GM21825 (cell line): ENCODE measurements around the gene LEMD1.
"Not testable (repeated sequence)": the region's sequence is repeated elsewhere in the genome, so short reads cannot be mapped to it uniquely, and the experiment has no call there.

Experiments
- ATAC-seq: cut with Tn5 transposase; IDR thresholded peaks from one replicate; pipeline ENCODE4 v1.9.1; 2021; ENCODE audit warnings: mild to moderate bottlenecking, moderate library complexity; ENCODE audit not compliant: unreplicated experiment

LEMD1 gene

GRCh38 chr1:205430696-205431305 is 8.9 kb upstream of the LEMD1 start:
- no peak for ATAC-seq

GRCh38 chr1:205429762-205430695 is 8.2 kb upstream of the LEMD1 start:
- no peak for ATAC-seq

- ATAC-seq = no peak
Measured at GRCh38 chr1:205424901-205425600, 3.2 kb upstream of the LEMD1 start.

GRCh38 chr1:205423814-205424399 is 2.1 kb upstream of the LEMD1 start:
- no peak for ATAC-seq

GRCh38 chr1:205422993-205423642 is 1.3 kb upstream of the LEMD1 start:
- ATAC-seq = no peak

GRCh38 chr1:205420938-205421337 is 918 bp downstream of the LEMD1 start:
- no peak for ATAC-seq

GRCh38 chr1:205417870-205418635 is 3.8 kb downstream of the LEMD1 start:
- no peak for ATAC-seq

GRCh38 chr1:205416322-205416721 is 5.5 kb downstream of the LEMD1 start:
- no peak for ATAC-seq

GRCh38 chr1:205410581-205411298 is 11.1 kb downstream of the LEMD1 start:
- no peak for ATAC-seq

GRCh38 chr1:205407970-205408369 is 13.9 kb downstream of the LEMD1 start:
- ATAC-seq = no peak

GRCh38 chr1:205406252-205406651 is 15.6 kb downstream of the LEMD1 start:
- ATAC-seq = not testable (repeated sequence)

- ATAC-seq = not testable (repeated sequence)
Measured at GRCh38 chr1:205404484-205404883, 17.4 kb downstream of the LEMD1 start.

- ATAC-seq = no peak
Measured at GRCh38 chr1:205398586-205398985, 23.3 kb downstream of the LEMD1 start.

- no peak for ATAC-seq
Measured at GRCh38 chr1:205396967-205397616, 24.8 kb downstream of the LEMD1 start.

GRCh38 chr1:205395616-205396015 is 26.2 kb downstream of the LEMD1 start:
- no peak for ATAC-seq

GRCh38 chr1:205392650-205393049 is 29.2 kb downstream of the LEMD1 start:
- ATAC-seq = no peak

GRCh38 chr1:205391386-205391785 is 30.5 kb downstream of the LEMD1 start:
- no peak for ATAC-seq

GRCh38 chr1:205387845-205388244 is 34.0 kb downstream of the LEMD1 start:
- ATAC-seq = no peak

GRCh38 chr1:205382990-205383389 is 38.9 kb downstream of the LEMD1 start:
- ATAC-seq = not testable (repeated sequence)
